Hindlimb muscle (tissue), 1 donor: Measurements from ENCODE around the gene HECW1. TPM values are rescaled to one million over a fixed set of nuclear protein-coding genes. Genes with fewer than 3 reads are reported as not detected.

Source experiments
- DNase-seq: peaks from one replicate; pipeline ENCODE4 v3.0.0-alpha.2; 2013
- polyA plus RNA-seq: library from polyadenylated mRNA; unstranded; fragments of 120-200 nt; gene quantifications from one replicate; pipeline ENCODE4 v1.2.1, GENCODE V29; 2013; ENCODE audit not compliant: insufficient read length

HECW1 gene
- polyA plus RNA-seq, 1 donor = 0.14 TPM

DNA sequence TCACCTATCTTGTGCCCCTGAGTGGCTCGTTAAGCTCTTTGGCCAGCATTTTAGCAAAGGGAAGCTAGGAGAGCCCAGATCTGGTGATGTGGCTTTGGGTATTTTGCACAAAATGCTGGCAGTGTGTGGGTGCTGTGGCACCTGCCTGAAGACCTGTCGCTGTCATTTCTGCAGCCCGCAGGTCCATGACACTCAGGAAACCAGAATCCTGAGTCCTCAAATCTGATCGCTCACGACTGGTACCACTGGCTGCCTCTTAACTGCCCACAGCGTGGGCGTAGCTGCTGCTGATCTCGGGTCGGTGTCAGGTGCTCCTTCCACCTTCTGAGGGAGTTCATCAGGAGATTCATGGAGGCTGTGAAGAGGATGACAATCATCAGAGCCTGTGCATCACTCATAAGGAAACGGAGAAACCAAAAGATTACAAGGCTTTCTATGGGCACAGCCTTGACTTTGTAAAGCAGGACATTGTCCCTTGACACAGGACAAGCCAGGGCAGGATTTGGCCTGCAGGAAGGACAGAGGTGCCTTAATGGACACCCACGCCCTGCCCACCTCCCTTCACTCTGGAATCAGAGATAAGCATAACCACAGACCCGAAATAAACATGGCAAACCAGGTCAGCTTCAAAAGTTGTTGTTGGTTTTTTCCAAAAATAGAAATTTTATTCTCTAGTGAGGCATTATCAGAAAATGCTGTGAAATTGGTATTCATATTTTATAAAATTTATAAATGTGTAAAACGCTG is 399.5 kb downstream of the HECW1 start:
- no peak for DNase-seq

DNA sequence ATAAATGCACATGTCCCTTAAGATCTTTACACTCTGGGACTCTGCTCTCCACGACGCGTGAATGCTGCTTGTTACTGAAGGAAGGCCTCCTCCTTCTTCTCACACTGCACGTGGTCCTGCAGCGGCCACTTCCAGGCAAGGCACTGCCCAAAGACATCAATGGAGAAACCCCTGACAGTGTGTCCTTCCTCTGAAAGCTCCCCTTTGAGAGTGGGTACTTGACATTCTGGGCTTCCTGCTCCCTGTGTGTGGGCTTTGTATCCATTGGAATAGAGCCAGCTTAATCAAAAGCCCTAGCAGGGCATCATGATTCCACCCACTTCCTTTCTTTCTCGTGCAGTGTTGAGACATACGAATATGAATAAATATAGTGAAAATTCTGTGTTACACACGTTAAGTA is 400.8 kb downstream of the HECW1 start:
- DNase-seq = no peak

- no peak for DNase-seq
These were observed 404.3 kb downstream of the HECW1 start for GRCh38 chr7:43516581-43517342.

DNA sequence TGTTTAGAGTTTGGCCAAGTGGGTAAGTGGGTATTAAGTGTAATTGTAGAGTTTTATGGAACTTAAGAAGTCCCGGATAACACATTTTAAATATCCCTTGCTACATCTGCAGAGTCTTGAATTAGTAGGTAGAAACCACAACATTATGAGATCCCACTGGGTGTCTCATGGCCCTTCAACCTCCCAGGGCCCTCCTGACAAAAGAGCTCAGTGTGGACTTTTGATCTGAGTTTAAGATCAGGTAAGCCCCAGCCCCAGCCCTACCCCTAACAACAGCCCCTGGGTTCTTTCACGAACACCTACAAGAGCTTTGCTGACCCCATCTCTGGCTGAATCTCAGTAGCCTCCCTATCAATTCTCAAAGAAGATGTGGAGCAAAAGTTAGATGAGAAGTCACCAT is 405.0 kb downstream of the HECW1 start:
- no peak for DNase-seq

DNA sequence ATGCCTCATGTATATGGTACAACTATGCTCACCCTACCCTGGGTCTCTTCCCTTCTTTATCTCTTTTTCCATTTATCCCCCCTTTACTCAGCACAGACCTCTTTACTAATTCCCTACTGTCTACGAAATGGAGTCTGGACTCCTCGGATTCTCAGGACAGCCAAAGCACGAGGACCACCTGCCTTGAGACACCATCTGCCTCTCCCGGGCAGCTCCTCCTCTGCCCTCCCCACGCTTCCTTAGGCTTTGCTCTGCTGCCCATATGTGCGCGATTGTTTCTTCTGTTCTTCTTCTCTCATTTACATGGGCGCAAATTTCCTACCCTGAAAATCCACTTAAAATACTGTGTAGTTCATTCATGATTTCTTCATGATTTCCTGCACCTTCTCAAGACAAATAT is 407.8 kb downstream of the HECW1 start:
- no peak for DNase-seq

- no peak for DNase-seq
These were observed 410.1 kb downstream of the HECW1 start for GRCh38 chr7:43522406-43523156.

DNA sequence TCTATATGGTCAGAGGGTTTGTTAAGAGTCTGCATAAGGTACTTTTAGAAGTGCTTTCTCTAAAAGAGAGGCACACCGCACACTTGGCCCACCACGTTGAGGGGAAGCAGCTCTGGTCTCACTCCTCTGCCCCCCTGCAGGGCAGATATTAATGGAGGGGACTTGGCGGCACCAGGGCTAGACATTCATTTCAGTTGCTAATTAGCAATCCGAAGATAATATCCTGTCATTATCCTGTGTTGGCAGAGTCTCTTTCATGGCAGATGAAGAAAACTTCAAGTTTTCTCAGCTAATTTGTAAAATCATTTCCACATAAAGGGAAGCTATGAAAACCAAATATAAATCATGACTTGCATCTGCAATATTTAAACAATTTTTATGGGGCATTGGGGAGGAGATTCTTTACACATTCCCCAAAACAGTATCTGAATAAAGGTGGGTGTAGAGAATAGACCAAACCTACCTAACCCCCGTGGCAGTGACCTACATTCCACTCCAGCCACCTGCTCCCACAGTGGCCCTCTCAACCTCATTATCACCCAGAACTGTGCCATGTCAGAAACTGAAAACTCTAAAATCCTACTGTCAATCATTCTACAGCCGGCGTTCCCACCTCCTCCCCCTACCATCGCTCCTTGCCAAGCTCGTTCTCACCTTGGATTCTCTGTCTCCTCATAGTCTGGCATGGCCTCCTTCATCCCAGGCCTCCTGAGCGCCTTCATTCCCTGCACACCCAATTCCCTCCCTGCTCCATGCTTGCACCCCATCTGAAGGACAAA is 416.3 kb downstream of the HECW1 start:
- DNase-seq = no peak

DNA sequence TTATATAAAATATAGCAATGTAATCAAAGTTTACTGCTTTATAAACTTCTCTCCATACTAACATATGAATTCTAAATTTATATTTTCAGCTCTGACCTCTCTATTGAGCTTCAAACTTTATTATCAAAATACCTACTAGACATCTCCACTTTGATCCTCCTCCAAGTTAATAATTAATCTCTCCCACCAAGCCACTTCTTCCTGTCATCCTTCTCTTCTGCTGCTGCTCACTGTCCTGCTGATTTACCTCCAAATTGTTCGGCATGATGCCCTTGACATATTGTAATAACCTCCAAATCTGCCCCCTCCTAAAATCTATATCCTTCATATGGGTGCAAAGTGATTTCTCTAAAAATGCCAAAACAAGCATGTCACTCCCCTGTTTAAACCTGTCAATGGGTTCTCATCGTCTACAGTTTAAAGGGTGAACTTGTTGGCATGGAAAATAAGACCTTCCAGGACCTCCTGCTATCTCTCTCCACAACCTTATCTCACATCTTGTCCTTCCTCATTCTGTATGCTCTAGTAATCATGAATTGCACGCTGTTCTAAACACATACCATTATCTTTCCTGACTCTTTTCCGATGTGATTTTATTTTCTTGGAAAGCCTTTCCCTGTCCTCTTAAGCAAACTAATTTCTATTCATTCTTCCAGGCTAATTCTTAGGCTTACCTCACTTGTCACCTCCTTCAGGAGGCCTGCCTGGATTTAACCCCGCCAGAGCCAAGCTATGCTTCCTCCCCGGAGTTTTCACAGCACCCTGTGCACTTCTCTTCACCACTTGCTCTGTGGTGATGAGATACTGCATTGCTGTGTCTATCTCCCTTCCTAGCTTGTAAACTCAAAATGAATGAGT is 418.3 kb downstream of the HECW1 start:
- DNase-seq = no peak

GRCh38 chr7:43531700-43532099 is 419.3 kb downstream of the HECW1 start:
- no peak for DNase-seq

GRCh38 chr7:43533801-43534479 is 421.5 kb downstream of the HECW1 start:
- DNase-seq = peak; percentile 11

- DNase-seq = no peak
These were observed 422.6 kb downstream of the HECW1 start for GRCh38 chr7:43535031-43535451.

GRCh38 chr7:43535810-43536585 is 423.6 kb downstream of the HECW1 start:
- no peak for DNase-seq

GRCh38 chr7:43536773-43537172 is 424.3 kb downstream of the HECW1 start:
- no peak for DNase-seq

DNA sequence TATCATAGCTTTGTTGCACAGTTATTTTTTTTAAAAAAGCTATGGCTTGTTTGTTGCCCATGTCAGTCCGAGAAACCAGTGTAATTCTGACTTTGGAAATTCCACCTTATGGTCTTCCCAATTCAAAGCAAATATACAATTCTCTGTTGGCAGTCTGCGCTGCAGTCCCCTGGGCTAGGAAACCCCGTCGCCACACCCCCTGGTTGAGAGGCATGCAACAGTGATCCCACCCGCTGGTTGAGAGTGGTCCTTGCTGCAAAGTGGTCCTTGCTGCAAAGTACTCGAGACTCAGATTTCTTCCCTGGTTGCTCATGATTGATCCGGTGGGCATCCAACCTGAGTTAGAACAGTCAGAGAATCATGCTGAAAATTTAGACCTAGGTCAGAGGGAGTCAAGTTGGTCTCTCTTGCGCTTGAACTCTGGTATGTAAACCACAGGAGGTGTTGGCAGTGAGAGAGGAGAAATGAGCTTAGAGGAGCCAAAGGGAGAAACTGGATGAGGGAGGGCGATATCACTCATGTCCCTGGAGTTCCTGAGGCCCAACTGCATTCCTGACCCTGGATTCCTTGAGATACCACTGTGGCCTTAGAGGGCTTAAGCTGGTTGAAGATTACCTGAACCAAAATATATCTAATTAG is 425.4 kb downstream of the HECW1 start:
- DNase-seq = no peak

DNA sequence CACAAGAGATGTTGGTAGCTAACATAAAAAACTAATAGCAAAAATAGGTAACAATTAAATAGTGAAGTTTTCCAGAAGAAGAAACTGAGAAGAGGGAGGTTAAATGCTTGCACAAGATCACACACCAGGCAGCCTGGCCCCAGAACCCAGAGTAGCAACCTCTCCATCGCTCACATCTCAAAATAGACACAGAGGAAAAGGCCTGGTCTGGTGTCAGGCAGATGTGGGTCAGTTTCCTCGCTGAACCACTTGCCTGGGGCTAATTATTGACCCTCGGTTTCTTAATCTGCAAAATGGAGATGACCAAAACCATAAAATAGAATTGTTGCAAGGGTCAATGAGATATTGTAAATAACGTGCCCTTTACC is 425.9 kb downstream of the HECW1 start:
- DNase-seq = no peak

- no peak for DNase-seq
These were observed 428.0 kb downstream of the HECW1 start for GRCh38 chr7:43540471-43540870.

DNA sequence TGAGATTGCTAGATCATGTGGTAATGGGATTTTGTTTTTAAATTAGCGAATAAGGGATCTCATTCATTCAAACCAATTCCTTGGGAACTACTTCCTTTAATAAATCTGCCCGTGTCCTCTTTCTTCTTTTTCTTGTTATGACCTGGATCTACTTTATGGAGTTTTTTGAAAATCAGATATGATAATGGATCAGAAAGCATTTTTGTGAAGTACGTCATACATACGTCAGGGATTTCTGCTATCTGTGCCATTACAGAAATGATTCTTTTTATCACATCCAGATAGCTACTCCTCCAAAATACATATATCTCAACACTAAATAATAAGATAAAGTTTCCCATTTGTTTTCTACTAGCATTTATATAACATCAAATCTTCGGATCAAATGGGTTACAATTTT is 430.3 kb downstream of the HECW1 start:
- no peak for DNase-seq

DNA sequence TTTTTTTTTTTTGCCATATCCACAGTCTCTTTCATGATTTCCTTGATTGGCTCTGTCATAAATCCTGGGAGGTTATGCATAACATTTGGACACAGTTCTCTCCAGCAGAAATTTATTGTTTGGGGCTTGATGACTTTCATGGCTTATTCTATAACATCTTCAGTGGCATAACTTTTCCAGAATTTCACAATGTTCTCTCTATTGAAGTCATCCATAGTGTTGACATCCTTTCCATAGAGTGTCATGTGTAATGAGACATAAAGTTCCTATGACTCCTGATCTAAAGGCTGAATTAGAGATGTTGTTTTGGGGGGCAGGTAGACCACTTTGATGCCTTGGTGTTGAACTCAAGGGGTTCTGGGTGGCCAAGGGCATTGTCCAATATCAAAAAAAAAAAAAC is 433.8 kb downstream of the HECW1 start:
- no peak for DNase-seq

GRCh38 chr7:43550427-43550826 is 438.0 kb downstream of the HECW1 start:
- no peak for DNase-seq

DNA sequence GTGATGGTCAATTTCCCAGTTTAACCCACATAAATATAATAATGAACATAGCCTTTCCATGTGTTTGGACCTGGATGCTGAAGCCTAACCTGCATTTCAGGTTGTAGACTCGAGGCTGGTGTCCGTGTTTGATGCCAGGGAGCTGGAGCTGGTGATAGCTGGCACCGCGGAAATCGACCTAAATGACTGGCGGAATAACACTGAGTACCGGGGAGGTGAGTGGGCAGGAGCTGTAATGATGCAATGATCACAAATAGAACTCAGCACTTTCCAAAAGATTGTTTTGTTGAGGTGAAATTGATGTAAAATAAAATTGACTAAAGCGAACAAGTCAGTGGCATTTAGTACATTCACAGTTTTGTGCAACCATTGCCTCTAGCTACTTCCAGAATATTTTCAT is 439.7 kb downstream of the HECW1 start:
- no peak for DNase-seq
